Measurements from ENCODE around the gene MAP3K15.

DNA sequence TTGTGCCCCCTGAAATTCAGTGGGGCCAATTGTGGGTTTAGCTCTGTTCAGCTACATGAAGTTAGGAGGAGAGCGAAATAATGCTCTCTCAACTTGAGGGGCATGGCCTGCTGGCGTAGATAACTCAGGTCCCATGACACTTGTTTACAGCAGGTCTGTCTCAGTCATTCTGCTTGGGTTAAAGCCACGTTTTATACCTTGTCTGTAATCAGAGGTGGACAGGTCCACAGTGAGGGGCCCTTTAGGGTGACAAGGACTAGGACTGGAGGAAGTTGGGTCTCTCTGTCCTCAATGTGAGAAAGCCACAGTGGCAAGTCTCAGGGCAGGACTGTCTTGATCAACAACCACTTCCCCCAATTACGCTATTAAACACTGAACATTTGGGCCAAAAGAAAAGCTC is 122.6 kb downstream of the MAP3K15 start:
- TF ChIP-seq, protein P1, sequence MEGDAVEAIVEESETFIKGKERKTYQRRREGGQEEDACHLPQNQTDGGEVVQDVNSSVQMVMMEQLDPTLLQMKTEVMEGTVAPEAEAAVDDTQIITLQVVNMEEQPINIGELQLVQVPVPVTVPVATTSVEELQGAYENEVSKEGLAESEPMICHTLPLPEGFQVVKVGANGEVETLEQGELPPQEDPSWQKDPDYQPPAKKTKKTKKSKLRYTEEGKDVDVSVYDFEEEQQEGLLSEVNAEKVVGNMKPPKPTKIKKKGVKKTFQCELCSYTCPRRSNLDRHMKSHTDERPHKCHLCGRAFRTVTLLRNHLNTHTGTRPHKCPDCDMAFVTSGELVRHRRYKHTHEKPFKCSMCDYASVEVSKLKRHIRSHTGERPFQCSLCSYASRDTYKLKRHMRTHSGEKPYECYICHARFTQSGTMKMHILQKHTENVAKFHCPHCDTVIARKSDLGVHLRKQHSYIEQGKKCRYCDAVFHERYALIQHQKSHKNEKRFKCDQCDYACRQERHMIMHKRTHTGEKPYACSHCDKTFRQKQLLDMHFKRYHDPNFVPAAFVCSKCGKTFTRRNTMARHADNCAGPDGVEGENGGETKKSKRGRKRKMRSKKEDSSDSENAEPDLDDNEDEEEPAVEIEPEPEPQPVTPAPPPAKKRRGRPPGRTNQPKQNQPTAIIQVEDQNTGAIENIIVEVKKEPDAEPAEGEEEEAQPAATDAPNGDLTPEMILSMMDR (IDR thresholded peaks at IDR 0.05), result no peak
- TF ChIP-seq POLR2A (IDR thresholded peaks at IDR 0.05), result no peak
